SJCRH30 (cell line): Measurements from ENCODE around the gene IRF2BP2. TPM values are rescaled to one million over a fixed set of nuclear protein-coding genes. Genes with fewer than 3 reads are reported as not detected.
A peak's percentile ranks its signal among the peaks of the same experiment; 100 is the strongest.
"Not testable (repeated sequence)": the region's sequence is repeated elsewhere in the genome, so short reads cannot be mapped to it uniquely, and the experiment has no call there.

Experiments used
- DNase-seq, 2 experiments: peaks; one replicate each; pipeline ENCODE4 v3.0.0-alpha.2; 2015 to 2020
- H3K27ac ChIP-seq: fragments of 250-450 bp; sonication (Bioruptor Pico); 2 replicates; pipeline ENCODE4 v1.5.1; 2020; ENCODE audit warnings: mild to moderate bottlenecking, moderate library complexity
- H3K27me3 ChIP-seq: fragments of 250-450 bp; sonication (Bioruptor Pico); 2 replicates; pipeline ENCODE4 v1.5.1; 2020; ENCODE audit warnings: mild to moderate bottlenecking, moderate library complexity
- H3K36me3 ChIP-seq: fragments of 250-450 bp; sonication (Bioruptor Pico); 2 replicates; pipeline ENCODE4 v1.5.1; 2020; ENCODE audit warnings: mild to moderate bottlenecking, moderate library complexity
- H3K4me1 ChIP-seq: fragments of 250-450 bp; sonication (Bioruptor Pico); 2 replicates; pipeline ENCODE4 v1.5.1; 2020; ENCODE audit warnings: mild to moderate bottlenecking, moderate library complexity
- H3K4me3 ChIP-seq: fragments of 250-450 bp; sonication (Bioruptor Pico); 2 replicates; pipeline ENCODE4 v1.5.1; 2020; ENCODE audit warnings: mild to moderate bottlenecking, moderate library complexity
- H3K9me3 ChIP-seq: fragments of 250-450 bp; sonication (Bioruptor Pico); replicated peaks from 2 replicates; pipeline ENCODE4 v1.5.1; 2020; ENCODE audit warnings: mild to moderate bottlenecking, moderate library complexity
- total RNA-seq: library from RNA; depleted of rRNA; stranded (reverse); fragments of >200 nt; shearing (Covaris generic); gene quantifications from 2 replicates; pipeline ENCODE4 v1.2.3, GENCODE V29; 2014

IRF2BP2 gene
- total RNA-seq, 1 experiment from 2014 or later: 33.2 TPM

- Histone ChIP-seq H3K4me3 (no peak overlapping the region), H3K9me3 (peaks cover 5% of the 10 kb centered on the region; the same call in 1 of the 2 replicates), H3K36me3 (no peaks in the 10 kb centered on the region), H3K4me1 (peaks cover 15% of the 10 kb centered on the region), H3K27me3 (no peaks in the 10 kb centered on the region), H3K27ac (no peak overlapping the region)
- DNase-seq: no peak
These were observed 33.8 kb upstream of the IRF2BP2 start for GRCh38 chr1:234643850-234644134.

- 0 out of 2 replicates have a peak overlapping the region, but pooled peaks have one; percentile 8 for H3K27ac ChIP-seq
- no peaks in the 10 kb centered on the region for H3K36me3 ChIP-seq
- H3K4me3 ChIP-seq: no peak overlapping the region
- peaks cover 5% of the 10 kb centered on the region; the same call in 1 of the 2 replicates for H3K9me3 ChIP-seq
- H3K4me1 ChIP-seq: peaks cover 20% of the 10 kb centered on the region
- H3K27me3 ChIP-seq: no peaks in the 10 kb centered on the region
- DNase-seq: peak in 1 of 2 experiments; percentile 54
These were observed 33.3 kb upstream of the IRF2BP2 start for GRCh38 chr1:234643111-234643849.

DNA sequence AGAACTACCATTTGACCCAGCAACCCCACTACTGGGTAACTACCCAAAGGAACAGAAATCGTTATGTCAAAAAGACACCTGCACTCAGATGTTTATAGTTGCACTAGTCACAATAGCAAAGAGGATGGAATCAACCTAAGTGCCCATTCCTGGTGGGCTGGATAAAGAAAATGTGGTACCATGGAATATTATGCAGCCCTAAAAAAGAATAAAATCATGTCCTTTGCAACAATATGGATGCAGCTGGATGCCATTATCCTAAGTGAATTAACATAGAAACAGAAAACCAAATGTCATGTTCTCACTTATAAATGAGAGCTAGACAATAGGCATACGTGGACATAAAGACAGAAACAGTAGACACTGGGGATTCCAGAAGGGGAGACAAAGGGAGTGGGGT, 32.5 kb upstream of the IRF2BP2 start:
- Histone ChIP-seq H3K4me1 (peaks cover 24% of the 10 kb centered on the region), H3K27ac (no peak overlapping the region), H3K9me3 (peaks cover 5% of the 10 kb centered on the region; the same call in 1 of the 2 replicates), H3K4me3 (no peak overlapping the region), H3K36me3 (no peaks in the 10 kb centered on the region), H3K27me3 (no peaks in the 10 kb centered on the region)
- no peak for DNase-seq

GRCh38 chr1:234639961-234640360, 30.0 kb upstream of the IRF2BP2 start:
- no peak for DNase-seq
- H3K36me3 ChIP-seq: no peaks in the 10 kb centered on the region
- H3K27ac ChIP-seq: peak overlapping the region; percentile 54
- H3K4me1 ChIP-seq: peaks cover 24% of the 10 kb centered on the region
- no peaks in the 10 kb centered on the region; the same call in 1 of the 2 replicates for H3K9me3 ChIP-seq
- H3K4me3 ChIP-seq: no peak overlapping the region
- H3K27me3 ChIP-seq: no peaks in the 10 kb centered on the region

- H3K9me3 ChIP-seq: no peaks in the 10 kb centered on the region; the same call in 1 of the 2 replicates
- peak; percentile 80 to 92 for DNase-seq
- no peaks in the 10 kb centered on the region for H3K27me3 ChIP-seq
- H3K27ac ChIP-seq: peak overlapping the region; percentile 54
- no peak overlapping the region for H3K4me3 ChIP-seq
- no peaks in the 10 kb centered on the region for H3K36me3 ChIP-seq
- H3K4me1 ChIP-seq: peaks cover 24% of the 10 kb centered on the region
These were observed 29.1 kb upstream of the IRF2BP2 start for GRCh38 chr1:234638832-234639799.

DNA sequence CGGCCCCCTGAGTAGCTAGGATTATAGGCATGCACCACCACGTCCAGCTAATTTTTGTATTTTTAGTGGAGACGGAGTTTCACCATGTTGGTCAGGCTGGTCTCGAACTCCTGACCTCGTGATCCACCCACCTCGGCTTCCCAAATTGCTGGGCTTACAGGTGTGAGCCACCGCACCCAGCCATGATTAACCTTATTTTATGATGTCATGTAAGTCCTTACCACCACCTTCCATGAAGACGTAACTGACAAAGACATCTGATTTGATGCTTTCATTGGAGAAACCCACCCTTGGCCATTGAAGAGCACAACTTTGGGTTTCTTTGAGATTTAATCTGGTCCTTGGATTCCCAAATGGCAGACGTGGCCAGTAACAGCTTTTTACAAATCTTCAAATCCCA, 24.9 kb upstream of the IRF2BP2 start:
- peaks cover 25% of the 10 kb centered on the region for H3K4me1 ChIP-seq
- H3K36me3 ChIP-seq, H3K4me3 ChIP-seq, DNase-seq, H3K9me3 ChIP-seq, H3K27ac ChIP-seq, H3K27me3 ChIP-seq: not testable (repeated sequence)

DNA sequence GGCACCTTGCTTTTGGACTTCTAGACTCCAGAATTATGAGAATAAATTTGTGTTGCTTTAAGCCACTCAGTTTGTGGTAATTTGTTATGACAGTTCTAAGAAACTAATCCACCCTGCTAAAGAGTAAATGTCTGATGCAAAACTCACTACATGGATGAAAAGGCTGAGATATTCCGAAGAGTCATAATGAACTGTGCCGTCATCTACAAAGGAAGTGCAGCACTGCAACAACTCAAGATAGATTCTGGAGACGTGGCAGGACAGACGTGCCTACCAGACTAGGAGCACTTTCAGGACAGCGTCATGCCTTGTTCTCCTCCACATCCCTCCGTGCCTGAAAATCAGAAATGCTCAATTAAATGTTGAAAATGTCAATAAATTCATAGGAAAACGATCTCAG, 24.4 kb upstream of the IRF2BP2 start:
- H3K9me3 ChIP-seq: no peaks in the 10 kb centered on the region; the same call in 1 of the 2 replicates

GRCh38 chr1:234633246-234634003, 23.4 kb upstream of the IRF2BP2 start:
- Histone ChIP-seq H3K27ac (no peak overlapping the region), H3K9me3 (no peaks in the 10 kb centered on the region; the same call in 1 of the 2 replicates), H3K27me3 (no peaks in the 10 kb centered on the region), H3K36me3 (no peaks in the 10 kb centered on the region), H3K4me1 (peaks cover 10% of the 10 kb centered on the region), H3K4me3 (no peak overlapping the region)
- DNase-seq: no peak

More for the DNA sequence above, 24.4 kb upstream of the IRF2BP2 start:
- Histone ChIP-seq H3K4me3 (no peak overlapping the region), H3K4me1 (peaks cover 20% of the 10 kb centered on the region), H3K36me3 (no peaks in the 10 kb centered on the region), H3K27ac (no peak overlapping the region), H3K27me3 (no peaks in the 10 kb centered on the region)
- DNase-seq: no peak

GRCh38 chr1:234632225-234632624, 22.2 kb upstream of the IRF2BP2 start:
- Histone ChIP-seq H3K9me3 (no peaks in the 10 kb centered on the region), H3K4me1 (peaks cover 4% of the 10 kb centered on the region; the same call in 1 of the 2 replicates), H3K27me3 (no peaks in the 10 kb centered on the region), H3K27ac (no peak overlapping the region), H3K36me3 (no peaks in the 10 kb centered on the region), H3K4me3 (no peak overlapping the region)
- no peak for DNase-seq

- H3K27me3 ChIP-seq: no peaks in the 10 kb centered on the region
These were observed 21.7 kb upstream of the IRF2BP2 start for GRCh38 chr1:234631721-234632125.

GRCh38 chr1:234629026-234629425, 19.0 kb upstream of the IRF2BP2 start:
- no peaks in the 10 kb centered on the region for H3K9me3 ChIP-seq
- no peak overlapping the region for H3K27ac ChIP-seq
- peaks cover 4% of the 10 kb centered on the region; the same call in 1 of the 2 replicates for H3K4me1 ChIP-seq
- H3K36me3 ChIP-seq: no peaks in the 10 kb centered on the region
- H3K4me3 ChIP-seq: no peak overlapping the region
- no peaks in the 10 kb centered on the region for H3K27me3 ChIP-seq
- no peak for DNase-seq

More at GRCh38 chr1:234631721-234632125, 21.7 kb upstream of the IRF2BP2 start:
- H3K27ac ChIP-seq: no peak overlapping the region
- no peaks in the 10 kb centered on the region for H3K9me3 ChIP-seq
- peaks cover 4% of the 10 kb centered on the region; the same call in 1 of the 2 replicates for H3K4me1 ChIP-seq
- H3K4me3 ChIP-seq: no peak overlapping the region
- H3K36me3 ChIP-seq: no peaks in the 10 kb centered on the region
- DNase-seq: no peak

DNA sequence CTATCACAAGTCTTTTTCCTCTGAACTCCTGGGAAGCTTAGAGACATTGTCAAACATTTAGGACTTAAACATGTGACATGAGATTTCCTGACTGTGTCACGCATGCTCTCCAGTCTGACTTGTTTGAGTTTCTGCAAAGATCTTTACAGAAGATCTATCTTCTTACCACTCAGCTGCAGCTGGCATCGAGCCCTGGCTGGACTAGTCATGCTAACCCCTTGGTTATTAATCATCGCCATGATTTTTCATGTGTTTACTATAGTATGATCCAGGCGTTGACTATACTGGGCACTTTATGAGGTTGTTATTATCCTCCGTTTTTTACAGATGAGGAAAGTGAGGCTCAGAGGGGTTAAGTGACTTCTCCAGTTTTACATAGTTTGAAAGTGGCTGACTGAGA, 18.1 kb upstream of the IRF2BP2 start:
- no peak for DNase-seq
- Histone ChIP-seq H3K36me3 (no peaks in the 10 kb centered on the region), H3K27ac (no peak overlapping the region)

DNA sequence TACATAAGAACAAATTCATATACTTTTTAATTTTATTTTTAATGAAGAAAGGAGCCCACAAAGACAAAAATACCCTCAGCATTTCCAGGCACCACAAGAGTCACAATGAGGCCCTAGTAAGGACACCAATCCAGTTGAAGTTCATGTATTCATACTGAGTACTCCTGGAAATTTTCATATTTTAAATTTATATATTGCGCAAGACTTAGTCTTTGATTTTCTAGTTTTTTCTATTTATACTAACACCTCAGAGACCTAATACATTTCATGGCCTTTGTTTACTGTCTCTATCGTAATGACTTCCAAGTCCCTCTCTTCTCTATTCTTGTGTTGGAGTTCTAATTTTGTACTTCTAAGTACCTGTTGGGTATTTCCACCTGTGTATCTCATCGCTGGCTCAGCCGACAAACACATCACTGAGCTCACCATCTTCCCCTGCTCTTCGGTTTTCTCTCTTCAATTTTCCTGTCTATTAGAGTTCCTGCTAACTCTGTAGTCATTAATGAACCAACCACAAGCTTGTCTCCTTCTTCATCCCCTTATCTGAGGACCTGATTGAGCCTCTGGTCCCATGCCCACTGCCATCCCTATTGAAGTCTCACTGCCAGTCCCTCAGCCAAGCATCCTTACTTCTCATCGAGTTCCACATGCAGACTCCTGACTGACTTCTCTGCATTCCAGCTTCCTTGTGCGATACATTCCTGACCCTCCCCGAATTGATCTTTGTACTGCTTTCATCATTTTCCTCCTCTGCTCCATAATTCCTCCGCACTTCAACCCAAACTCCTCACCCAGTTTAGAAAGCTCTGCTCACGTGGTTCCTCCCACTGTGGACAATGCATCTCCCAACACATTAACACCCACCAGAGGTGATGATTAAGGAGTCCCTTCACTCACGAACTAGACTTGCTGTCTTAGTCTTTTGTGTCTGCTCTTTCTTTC, 17.3 kb upstream of the IRF2BP2 start:
- no peak overlapping the region for H3K27ac ChIP-seq
- peaks cover 6% of the 10 kb centered on the region; the same call in 1 of the 2 replicates for H3K4me1 ChIP-seq
- H3K36me3 ChIP-seq: no peaks in the 10 kb centered on the region

More for the DNA sequence above, 18.1 kb upstream of the IRF2BP2 start:
- no peak overlapping the region for H3K4me3 ChIP-seq
- no peaks in the 10 kb centered on the region for H3K27me3 ChIP-seq
- no peaks in the 10 kb centered on the region for H3K9me3 ChIP-seq
- H3K4me1 ChIP-seq: peaks cover 4% of the 10 kb centered on the region; the same call in 1 of the 2 replicates

More for the DNA sequence above, 17.3 kb upstream of the IRF2BP2 start:
- H3K9me3 ChIP-seq: no peaks in the 10 kb centered on the region
- no peak overlapping the region for H3K4me3 ChIP-seq
- DNase-seq: no peak
- H3K27me3 ChIP-seq: no peaks in the 10 kb centered on the region
